ENCODE measurements around the gene DHPS. TPM values are rescaled to one million over a fixed set of nuclear protein-coding genes. Genes with fewer than 3 reads are reported as not detected.
"Not testable (repeated sequence)": the region's sequence is repeated elsewhere in the genome, so short reads cannot be mapped to it uniquely, and the experiment has no call there.

Gene DHPS
- 92.9 TPM for total RNA-seq

DNA sequence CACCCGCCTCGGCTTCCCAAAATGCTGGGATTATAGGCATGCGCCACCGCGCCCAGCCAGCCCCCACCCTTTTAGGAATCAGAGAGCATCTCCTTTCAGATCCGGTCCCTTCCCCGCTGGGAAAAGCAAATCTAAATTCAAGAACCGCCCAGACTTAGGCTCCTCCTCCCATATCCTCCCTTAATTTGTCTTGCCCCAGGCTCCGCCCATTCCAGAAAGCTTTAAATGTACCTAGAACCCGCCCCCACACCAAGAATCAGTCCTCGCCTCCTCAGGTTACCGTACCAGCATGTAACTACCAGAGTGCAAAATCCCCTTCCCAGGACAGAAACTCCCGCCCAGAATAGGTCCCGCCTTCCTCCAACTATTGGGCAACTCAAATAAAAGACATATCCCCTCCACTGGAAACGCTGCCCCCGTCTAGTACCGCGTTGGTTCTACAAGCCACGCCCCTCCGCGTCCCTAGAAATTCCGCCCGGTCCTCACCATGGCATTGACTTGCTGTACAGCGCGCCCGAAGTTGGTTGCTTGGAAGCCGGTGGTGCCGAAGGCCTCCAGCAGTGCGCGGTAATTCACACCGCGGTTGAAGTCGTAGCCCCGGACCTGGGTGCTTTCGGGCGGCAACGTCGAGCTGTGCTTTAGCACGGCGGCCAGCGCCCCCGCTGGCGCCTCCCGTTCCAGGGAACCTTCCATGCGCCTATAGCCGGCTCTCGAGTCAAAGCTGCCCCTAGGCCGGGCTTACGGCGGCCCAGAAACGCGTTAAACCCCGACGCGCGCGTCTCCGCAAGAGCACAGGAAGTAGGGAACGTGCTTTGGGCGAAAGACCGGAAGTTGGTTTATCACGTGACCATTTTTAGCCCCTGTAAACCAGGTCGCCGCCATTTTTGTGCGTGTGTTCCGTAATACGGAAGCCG is at the start of gene DHPS:
TSS of gene DHPS (minus strand) at position 807 of the 914 bp plus-strand sequence. CDS start at position 693, 114 bp downstream.
- DNase-seq (ENCODE audit: low spot score in 2 of 2) (peak; percentile 90 to 95), FAIRE-seq (peak; percentile 10)

DNA sequence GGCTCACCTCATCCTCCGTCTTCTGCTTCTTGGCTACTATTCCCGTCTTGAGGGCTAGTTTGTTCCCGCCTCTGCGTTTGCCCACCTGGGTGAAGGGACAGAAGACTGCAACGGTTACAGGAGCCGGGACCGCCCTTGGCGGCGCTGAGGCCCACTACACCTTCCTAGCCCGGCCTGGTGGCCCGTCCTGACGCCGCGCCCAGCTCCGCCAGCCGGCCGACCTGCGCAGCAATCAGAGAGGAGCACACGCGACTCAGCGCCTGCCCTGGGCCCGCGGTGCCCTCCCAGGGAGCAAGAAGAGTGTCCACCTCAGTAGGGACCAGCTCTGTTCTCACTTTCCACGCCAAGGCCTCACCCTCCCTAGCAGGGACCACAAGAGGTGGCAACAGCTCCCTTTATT is 49.7 kb upstream of the DHPS start:
- no peak for FAIRE-seq
- DNase-seq (ENCODE audit: low spot score in 2 of 2) = no peak

DNA sequence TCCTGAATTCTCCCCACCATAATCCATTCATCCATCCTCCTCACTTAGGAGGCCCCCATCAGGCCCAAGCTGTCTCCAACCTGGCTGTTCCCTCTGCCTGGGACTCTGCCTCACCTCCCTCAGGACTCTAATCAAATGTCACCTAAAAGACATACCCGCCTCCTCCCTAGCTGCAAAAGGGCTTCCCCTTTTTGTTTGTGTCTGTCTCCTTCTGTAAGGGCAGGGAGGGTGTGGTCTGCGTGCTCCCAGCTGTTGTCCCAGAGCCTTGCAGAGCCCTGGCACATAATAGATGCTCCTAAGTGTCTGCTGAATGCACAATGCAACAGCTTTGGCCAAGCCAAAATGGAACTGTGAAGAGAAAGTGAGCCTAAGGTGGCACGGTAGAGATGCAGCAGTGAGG is 48.4 kb upstream of the DHPS start:
- DNase-seq (ENCODE audit: low spot score in 2 of 2) (no peak), FAIRE-seq (no peak)

DNA sequence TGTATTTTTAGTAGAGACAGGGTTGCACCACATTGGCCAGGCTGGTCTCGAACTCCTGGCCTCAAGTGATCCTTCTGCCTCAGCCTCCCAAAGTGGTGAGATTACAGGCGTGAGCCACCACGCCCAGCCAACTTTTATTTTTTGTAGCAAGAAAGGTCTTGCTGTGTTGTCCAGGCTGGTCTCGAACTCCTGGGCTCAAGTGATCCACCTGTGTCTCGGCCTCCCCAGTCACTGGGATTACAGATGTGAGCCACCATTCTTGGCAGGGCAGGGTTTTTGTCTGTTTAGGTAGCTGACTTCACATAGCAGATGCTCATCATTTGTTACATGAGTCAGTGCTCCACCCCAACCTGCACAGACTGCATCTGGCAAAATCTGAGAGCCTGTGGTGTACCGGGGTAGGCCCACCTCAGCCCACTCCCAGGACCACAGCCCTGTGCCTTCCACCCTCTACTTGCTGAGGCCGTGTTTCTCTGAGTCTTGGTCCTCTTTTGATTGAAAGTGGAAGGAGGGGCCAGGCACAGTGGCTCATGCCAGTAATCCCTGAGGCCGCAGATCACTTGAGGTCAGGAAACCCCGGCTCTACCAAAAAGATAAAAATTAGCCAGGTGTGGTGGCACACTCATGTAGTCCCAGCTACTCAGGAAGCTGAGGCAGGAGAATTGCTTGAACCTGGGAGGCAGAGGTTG is 46.2 kb upstream of the DHPS start:
- FAIRE-seq = no peak
- no peak for DNase-seq (ENCODE audit: low spot score in 2 of 2)

DNA sequence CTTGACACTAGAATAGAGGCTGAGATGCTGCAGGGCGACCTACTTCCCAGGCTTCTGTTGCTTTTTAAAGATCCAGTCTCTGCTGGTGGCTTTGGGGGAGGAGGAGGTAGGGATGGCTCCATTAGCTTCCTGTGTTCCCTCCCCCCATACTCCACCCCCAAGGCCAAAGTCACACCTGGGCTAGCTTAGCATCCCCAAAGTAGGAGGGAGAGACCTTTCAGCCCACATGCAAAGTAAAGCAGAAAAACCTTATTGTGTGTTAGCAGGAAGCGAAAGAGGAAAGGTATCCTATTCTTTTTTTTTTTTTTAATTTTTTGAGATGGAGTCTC is 45.3 kb upstream of the DHPS start:
- FAIRE-seq (no peak), DNase-seq (ENCODE audit: low spot score in 2 of 2) (no peak)

DNA sequence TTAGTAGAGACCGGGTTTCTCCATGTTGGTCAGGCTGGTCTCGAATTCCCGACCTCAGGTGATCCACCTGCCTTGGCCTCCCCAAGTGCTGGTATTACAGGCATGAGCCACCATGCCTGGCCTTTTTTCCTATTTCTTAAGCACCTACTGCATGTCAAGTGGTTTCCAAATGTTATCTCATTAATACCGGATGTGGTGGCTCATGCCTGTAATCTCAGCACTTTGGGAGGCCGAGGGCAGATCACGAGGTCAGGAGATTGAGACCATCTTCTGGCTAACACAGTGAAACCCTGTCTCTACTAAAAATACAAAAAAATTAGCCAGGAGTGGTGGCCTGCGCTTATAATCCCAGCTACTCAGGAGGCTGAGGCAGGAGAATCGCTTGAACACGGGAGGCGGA is 43.9 kb upstream of the DHPS start:
- not testable (repeated sequence) for FAIRE-seq; DNase-seq (ENCODE audit: low spot score in 2 of 2)

DNA sequence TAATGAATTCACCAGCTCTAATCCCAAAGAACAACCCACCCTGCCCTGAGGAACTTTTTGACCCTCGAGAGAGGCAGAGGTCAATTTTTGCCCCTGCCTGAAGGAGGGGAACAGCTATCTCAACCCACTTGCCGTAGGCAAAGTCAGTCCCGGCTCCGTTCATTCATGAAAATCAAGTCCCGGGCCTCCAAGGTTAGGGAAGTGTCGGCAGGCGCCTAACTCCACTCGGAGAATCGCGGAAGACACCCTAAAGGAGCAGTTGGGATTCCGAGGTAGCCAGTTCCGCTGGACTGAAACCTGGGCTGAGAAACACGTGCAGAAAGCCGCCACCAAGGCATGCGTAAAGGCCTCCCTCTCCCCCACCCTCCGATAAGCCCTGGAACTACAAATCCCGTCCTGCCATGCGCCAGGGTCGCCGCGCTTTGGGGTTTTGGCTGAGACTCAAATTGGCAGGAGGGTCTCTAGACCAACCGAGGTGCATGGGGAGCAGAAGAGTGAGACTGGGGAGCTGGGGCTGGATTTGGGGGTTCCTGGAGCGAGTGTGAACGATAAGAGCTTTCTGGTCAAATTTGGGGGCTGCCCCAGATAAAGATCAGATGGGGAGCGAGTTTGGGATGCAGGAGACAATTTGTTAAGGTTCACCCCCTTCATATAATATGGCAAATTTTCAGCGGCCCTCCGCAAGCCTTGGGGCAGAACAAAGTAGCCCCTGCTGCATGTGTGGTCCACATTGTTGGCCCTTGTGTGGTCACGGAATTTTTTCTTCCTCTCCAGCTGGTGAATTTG is 42.2 kb upstream of the DHPS start, which contains the start of gene TNPO2:
TSS of gene TNPO2 (minus strand) at position 292 of the 786 bp plus-strand sequence. CDS start 2,955 bp downstream, outside the sequence.
- FAIRE-seq = no peak
- peak; percentile 61 to 63 for DNase-seq (ENCODE audit: low spot score in 2 of 2)

DNA sequence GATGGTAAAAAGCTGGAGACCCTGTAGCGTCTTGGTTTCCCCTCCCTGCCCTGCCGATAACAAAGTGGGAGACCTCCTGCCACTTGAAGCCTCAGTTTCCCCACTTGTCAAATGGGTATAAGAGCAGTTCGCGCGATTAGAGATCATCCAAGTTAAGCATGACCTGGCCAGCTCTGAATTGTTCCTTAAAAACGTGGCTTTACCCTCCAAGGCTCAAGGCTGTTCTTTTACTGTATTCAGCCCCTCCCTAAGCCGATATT is 41.6 kb upstream of the DHPS start:
- no peak for FAIRE-seq
- DNase-seq (ENCODE audit: low spot score in 2 of 2) = no peak

DNA sequence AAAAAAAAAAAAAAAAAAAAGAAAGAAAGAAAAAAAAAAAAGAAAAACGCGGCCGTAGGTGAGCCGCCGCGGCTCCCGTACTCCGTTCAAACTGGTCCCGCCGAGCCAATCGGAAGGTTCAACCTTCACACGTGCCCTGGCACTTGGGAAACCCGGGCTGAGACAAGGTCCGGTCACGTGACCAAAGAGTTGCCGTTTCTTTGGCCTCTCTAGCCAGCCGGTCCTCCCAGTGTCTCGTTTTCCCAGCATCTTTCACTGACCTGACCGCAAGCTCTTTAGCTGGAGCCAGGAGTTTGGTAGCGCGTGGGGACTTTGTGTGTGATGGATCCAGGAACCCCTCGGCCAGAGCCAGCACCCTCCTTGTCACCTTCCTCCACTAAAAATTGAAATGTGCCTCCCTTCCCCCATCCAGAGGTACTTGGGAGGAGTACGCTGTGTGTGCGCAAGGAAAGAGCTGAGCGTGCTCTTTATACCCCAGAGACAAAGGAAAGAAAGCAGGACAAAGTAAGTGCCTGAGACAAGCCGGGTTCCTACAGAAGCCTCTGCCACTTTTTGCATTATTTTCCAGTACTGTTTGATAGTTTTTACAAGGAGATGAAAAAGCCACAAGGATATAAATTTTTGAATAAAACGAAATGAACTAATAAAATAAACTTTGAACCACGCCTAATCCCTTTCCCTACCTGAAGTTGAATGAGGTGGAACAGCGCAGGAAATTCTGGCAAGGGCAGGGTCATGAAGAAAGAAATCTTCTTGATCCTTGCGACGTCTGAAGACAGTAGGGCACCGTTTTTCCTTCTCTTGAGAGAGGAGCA is 41.1 kb upstream of the DHPS start:
- DNase-seq (ENCODE audit: low spot score in 2 of 2) (peak; percentile 96 to 97), FAIRE-seq (peak; percentile 83)

DNA sequence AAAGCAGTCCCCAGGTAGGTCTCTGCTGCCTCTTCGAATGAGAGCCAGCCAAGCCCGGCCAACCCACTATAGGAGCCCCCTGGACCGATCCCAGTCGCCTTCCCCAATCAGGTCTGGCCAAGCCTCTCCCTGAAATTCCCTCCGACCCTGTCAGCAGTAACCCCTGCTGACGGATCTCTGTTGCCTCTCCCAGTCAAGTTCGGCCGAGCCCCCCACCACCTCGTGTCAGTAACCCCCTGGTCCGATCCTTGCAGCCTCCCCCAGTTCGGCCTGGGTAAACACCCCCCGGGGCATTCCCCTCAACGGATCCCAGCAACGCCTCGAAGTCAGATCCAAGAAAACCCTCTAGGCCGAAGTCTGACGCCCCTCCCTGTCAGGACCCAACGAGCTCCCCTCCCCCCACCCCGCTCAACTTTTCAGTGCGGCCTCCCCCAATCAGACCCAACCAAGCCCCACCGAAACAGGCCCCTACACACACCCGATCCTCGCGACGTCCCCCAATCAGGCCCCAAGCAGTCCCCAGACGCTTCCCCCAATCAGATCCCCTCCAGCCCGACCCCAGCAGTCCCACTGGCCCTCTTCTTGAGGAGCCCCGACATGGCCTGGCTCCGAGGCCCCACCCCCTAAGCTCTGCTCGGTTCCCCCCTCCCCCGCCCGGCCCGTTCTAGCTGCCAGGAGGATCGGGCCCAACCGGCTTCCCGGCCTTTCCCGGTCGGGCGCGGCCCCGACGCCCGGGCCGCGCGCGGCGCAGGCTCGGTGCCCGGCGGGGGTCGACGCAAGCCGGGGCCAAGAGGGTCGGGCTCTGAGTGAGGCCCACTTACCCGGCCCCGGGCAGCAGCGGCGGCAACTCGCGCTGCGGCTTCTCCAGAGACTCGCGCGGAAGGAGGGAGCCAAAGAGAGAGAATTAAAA is 40.2 kb upstream of the DHPS start:
- FAIRE-seq = no peak
- peak; percentile 82 to 84 for DNase-seq (ENCODE audit: low spot score in 2 of 2)

DNA sequence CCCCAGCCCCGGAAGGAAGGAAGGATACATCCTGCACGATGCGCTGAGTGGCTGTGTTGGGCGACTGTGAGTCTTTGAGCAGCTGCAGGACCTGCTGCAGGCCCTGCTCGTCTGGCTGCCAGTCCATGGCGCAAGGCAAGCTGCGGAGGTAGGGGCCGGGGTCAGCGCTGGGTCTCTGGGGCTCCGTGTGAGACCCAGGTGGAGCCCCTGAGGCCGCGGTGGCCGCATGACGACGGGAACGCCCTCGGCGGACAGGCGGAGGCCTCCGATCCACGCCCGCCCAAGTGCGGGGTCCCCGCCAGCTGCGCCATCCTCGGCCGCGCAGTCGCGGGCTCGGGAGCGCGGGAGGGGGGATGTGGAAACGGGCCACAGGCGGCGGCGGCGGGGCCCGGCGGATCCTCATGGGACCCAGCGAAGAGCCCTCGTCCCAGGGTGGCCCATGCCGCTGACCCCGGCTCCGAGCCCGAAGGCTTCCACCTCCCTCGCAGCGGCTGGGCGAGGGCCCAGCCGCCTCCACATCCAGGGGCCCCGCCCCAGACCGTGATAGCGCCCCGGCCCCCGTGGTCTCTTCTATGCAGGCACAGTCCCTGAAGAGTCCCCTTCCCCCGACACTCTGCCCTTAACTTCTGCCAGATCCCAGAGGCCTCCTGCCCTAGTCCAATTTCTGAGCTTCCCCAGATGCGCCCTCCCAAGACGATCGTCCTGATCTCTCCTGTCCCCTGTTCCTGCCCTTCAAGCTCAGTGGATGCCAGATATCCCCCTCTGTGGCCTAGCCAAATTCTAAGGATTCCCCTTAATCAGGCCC is 39.4 kb upstream of the DHPS start:
- FAIRE-seq = no peak
- peak in 1 of 2 donors; percentile 52 for DNase-seq (ENCODE audit: low spot score in 2 of 2)

DNA sequence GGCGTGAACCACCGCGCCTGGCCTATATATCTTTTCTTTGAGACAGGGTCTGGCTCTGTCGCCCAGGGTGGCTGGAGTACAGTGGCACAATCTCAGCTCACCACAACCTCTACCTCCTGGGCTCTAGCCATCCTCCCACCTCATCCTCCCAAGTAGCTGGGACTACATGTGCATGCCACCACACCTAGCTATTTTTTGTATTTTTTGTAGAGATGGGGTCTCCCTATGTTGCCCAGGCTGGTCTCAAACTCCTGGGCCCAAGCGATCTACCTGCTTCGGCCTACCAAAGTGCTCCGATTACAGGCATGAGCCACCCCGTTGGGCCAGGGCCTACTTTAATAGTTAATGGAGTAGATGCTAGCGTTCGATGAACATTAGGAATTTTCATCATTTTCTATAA is 38.6 kb upstream of the DHPS start:
- FAIRE-seq = no peak
- no peak for DNase-seq (ENCODE audit: low spot score in 2 of 2)

DNA sequence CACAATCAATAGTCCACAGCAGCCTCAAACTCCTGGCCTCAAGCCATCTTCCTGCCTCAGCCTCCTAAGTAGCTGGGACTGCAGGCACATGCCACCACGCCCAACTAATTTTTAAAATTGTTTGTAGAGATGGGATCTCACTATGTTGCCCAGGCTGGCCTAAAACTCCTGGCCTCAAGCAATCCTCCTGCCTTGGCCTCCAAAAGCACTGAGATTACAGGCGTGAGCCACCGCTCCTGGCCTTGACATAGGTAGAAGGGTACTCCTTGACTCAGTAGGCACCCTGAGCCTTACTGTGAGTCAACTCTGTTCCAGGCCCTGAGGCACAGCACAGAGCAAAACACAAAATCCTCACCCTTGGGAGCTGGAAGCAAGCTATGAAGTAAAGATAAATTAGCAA is 34.2 kb upstream of the DHPS start:
- DNase-seq (ENCODE audit: low spot score in 2 of 2) (no peak), FAIRE-seq (no peak)

DNA sequence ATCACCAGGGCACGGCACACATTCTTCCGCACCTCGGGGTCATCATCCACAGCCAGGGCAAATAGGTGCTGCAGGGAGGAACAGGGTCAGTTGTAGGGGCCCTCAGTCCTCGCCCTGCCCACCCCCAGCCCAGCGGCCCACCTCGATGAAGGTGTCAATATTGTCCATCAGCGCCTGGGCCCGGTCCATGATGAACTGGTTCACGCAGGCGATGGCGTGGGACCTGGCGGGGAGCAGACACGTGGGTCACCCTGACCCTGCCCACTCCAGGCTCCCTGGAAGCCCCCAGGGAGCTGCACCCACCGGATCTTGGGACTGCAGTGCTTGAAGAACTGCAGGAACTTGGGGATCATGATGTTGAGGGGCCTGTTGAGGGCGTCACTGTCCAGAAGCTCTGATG is 33.4 kb upstream of the DHPS start:
- FAIRE-seq (no peak), DNase-seq (ENCODE audit: low spot score in 2 of 2) (no peak)

DNA sequence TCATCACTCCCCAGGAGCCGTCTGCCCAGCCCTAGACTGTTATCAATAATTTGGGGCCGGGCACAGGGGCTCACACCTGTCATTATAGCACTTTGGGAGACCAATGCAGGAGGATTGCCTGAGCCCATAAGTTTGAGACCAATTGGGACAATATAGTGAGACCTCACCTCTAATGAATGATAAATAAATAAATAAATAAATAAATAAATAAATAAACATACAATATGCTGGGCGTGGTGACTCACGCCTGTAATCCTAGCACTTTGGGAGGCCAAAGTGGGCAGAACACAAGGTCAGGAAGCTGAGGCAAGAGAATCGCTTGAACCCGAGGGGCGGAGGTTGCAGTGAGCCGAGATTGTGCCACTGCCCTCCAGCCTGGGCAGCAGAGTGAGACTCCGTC is 31.6 kb upstream of the DHPS start:
- FAIRE-seq; DNase-seq (ENCODE audit: low spot score in 2 of 2): not testable (repeated sequence)

DNA sequence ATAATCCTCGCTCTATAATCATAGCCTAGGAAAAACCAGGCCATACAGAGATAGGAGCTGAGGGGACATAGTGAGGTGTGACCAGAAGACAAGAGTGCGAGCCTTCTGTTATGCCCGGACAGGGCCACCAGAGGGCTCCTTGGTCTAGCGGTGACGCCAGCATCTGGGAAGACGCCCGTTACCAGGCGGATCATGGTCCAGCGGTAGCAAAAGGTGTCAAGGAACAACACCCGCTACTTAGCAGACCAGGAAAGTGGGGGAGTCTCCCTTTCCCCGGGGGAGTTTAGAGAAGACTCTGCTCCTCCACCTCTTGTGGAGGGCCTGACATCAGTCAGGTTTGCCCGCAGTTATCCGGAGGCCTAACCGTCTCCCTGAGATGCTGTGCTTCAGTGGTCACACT is 30.4 kb upstream of the DHPS start:
- FAIRE-seq; DNase-seq (ENCODE audit: low spot score in 2 of 2): not testable (repeated sequence)

DNA sequence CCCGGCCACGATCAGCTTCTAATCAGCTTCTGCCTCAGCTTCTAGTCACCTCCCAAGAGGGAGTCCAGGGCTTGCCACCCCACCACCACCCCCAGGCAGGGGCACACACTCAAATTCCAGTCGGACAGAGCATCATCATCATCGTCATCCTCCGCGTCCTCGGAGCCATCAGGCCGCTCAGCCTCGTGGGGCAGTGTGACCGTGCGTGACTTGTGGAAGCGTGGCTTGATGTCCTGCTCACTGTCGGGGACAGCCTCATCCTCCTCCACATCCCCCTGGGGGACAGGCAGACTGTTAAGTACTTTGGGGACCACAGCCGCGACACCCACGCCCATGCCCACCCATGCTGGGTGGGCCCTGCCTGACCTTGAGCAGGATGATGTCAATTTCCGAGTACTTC is 29.5 kb upstream of the DHPS start:
- FAIRE-seq = no peak

DNA sequence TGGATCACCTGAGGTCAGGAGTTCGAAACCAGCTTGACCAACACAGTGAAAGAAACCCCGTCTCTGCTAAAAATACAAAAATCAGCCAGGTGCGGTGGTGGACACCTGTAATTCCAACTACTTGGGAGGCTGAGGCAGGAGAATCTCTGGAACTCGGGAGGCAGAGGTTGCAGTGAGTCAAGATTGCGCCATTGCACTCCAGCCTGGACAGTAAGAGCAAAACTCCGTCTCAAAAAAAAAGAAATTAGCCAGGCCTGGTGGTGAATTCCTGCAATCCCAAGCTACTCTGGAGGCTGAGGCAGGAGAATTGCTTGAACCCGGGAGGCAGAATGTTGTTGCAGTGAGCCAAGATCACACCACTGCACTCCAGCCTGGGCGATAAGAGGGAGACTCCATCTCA is 27.0 kb upstream of the DHPS start:
- no peak for FAIRE-seq
- no peak for DNase-seq (ENCODE audit: low spot score in 2 of 2)

More for the DNA sequence above, 29.5 kb upstream of the DHPS start:
- DNase-seq (ENCODE audit: low spot score in 2 of 2) = no peak
